ENCODE data around the gene LYSMD3. TPM values are rescaled to one million over a fixed set of nuclear protein-coding genes. Genes with fewer than 3 reads are reported as not detected.

Gene LYSMD3
- total RNA-seq, 4 donors from 2014 or later = 6.4 to 13.7 (median 8.4) TPM

DNA sequence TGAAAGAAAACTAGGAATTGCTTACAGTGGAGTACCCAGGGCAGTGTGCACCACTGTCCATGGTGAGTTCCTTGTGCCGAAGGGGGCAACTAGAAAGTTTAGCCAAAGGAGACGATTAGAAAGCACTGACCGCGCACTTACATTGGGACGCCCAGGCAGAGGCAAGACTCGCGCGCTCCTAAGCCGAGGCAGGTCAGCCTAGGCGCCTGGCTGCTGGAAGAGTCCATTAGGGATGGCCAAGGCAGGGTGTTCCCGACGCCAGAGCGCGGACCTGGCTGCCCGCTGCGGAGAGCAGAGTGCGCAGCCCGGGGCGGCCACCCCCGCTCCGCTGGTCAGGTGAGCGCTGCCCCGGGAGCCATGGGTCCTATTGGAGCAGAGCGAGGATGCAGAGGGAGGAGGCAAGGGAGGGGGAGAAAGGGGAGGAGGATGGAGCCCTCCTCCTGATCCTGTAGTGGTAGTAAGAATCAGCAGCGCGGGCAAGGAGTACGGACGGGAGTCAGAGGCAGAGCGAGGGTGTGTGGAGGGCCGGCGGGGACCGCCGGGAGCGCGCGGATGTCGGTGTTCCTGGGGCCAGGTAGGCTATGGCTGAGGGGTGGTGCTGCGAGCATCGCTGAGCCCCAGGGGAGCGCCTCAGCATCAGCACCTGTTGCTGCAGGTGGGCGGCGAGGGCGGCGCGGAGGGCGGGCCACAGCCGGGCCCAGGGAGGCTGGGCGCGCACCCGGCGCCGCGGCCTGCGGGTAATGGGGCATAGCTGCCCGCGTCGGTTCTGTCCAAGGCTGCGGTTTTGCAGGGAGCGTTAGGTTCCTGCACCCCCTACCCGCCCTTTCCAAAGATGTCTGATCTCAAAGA is 29.2 kb upstream of the LYSMD3 start, which contains the start of gene ADGRV1:
Gene ADGRV1, plus strand, starts transcription at position 454 of the 849 bp plus-strand sequence. Its CDS starts 99 bp downstream, at position 553.
- H3K4me3 ChIP-seq = peak within 1 kb of the TSS; percentile 43
- H3K27me3 ChIP-seq = peaks cover 58% of the 10 kb centered on the region
- no peak for DNase-seq (ENCODE audit: low spot score in 2 of 2)
- H3K4me1 ChIP-seq = peaks cover 15% of the 10 kb centered on the region
- no peak within 1 kb of the TSS for H3K27ac ChIP-seq
- no peaks in the 10 kb centered on the region for H3K9me3 ChIP-seq
- TF ChIP-seq EP300 (IDR thresholded peaks at IDR 0.05) (no peak), POLR2AphosphoS5 (IDR thresholded peaks at IDR 0.05) (no peak), POLR2A (IDR thresholded peaks at IDR 0.05) (no peak)
- TF ChIP-seq, protein P1, sequence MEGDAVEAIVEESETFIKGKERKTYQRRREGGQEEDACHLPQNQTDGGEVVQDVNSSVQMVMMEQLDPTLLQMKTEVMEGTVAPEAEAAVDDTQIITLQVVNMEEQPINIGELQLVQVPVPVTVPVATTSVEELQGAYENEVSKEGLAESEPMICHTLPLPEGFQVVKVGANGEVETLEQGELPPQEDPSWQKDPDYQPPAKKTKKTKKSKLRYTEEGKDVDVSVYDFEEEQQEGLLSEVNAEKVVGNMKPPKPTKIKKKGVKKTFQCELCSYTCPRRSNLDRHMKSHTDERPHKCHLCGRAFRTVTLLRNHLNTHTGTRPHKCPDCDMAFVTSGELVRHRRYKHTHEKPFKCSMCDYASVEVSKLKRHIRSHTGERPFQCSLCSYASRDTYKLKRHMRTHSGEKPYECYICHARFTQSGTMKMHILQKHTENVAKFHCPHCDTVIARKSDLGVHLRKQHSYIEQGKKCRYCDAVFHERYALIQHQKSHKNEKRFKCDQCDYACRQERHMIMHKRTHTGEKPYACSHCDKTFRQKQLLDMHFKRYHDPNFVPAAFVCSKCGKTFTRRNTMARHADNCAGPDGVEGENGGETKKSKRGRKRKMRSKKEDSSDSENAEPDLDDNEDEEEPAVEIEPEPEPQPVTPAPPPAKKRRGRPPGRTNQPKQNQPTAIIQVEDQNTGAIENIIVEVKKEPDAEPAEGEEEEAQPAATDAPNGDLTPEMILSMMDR (IDR thresholded peaks at IDR 0.05) = no peak
- 2% methylated on average over 51 of the region's 60 CpGs for WGBS
- no peaks in the 10 kb centered on the region for H3K36me3 ChIP-seq

DNA sequence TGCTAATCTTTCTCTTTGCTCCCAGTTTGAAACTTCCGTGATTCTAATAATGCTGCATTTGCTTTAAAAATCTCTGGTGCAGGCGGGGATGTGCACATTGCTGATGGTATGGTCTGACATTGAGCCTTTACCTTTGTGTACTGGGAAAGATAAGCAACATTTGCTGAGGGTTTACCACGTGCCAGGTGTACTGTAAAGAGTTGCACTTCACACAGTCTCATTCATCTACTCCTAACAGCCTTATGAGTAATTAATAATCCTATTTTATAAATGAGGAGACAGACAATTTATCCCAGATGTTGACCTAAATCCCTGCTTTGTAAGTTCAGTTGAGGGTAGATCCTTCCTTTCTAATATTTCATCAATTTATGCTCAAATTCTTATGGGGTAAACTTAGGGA is 28.5 kb upstream of the LYSMD3 start:
- H3K4me1 ChIP-seq = peaks cover 15% of the 10 kb centered on the region
- H3K4me3 ChIP-seq = peak overlapping the region; percentile 43
- no peak overlapping the region for H3K27ac ChIP-seq
- H3K27me3 ChIP-seq = peaks cover 52% of the 10 kb centered on the region
- DNase-seq (ENCODE audit: low spot score in 2 of 2) = no peak
- 31% methylated on average over 3 of the region's 3 CpGs for WGBS
- TF ChIP-seq POLR2A (IDR thresholded peaks at IDR 0.05) (no peak), EP300 (IDR thresholded peaks at IDR 0.05) (no peak), POLR2AphosphoS5 (IDR thresholded peaks at IDR 0.05) (no peak)
- TF ChIP-seq, protein P1 (IDR thresholded peaks at IDR 0.05) = no peak
- H3K36me3 ChIP-seq = no peaks in the 10 kb centered on the region
- no peaks in the 10 kb centered on the region for H3K9me3 ChIP-seq

DNA sequence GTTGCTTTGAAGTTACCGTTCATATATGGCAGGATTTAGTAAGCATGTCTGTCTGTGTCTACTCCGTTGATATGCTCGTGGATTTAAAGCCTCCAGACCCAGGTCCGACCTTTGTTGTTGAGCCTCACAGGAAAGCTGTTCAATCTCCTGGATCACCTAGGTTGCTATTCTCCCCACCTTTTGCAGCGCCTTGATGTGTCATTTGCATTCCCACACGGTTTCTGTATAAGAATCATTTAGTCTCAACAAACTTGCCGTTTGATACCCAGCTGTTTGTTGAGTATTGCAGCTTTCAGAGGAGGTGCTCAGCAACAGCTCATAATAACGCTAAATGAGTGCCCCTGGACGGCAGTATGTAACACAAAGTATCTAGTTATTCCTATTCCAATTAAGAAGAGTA is 28.0 kb upstream of the LYSMD3 start:
- Histone ChIP-seq H3K4me3 (no peak overlapping the region), H3K27ac (no peak overlapping the region), H3K4me1 (peaks cover 15% of the 10 kb centered on the region), H3K9me3 (no peaks in the 10 kb centered on the region), H3K36me3 (no peaks in the 10 kb centered on the region), H3K27me3 (peaks cover 51% of the 10 kb centered on the region)
- 35% methylated on average over 9 of the region's 9 CpGs for WGBS
- DNase-seq (ENCODE audit: low spot score in 2 of 2) = no peak
- TF ChIP-seq, protein P1 (IDR thresholded peaks at IDR 0.05) = no peak
- TF ChIP-seq POLR2AphosphoS5 (IDR thresholded peaks at IDR 0.05) = no peak
- TF ChIP-seq EP300 (IDR thresholded peaks at IDR 0.05) = no peak
- no peak for TF ChIP-seq POLR2A (IDR thresholded peaks at IDR 0.05)

DNA sequence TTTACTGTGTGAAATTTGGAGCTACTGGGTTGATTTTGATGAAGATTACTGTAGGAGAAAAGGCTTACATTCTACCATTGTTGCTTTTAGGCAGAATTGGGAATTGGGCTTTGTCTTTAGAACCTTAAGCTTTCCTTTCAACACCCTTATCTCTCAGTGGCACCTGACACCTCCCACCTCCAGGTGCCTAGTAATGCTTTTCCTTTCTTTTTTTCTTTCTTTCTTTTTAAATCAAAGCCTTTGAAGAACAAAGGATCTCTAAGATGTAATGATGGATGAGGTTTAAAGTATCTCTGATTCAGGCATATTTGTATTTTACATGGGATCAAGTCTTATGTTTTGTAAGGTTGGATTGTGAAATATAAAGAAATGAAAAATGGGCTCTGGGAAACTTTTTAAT is 26.3 kb upstream of the LYSMD3 start:
- no peak overlapping the region for H3K27ac ChIP-seq
- peaks cover 15% of the 10 kb centered on the region for H3K4me1 ChIP-seq
- H3K4me3 ChIP-seq = no peak overlapping the region
- H3K9me3 ChIP-seq = no peaks in the 10 kb centered on the region
- H3K27me3 ChIP-seq = peaks cover 42% of the 10 kb centered on the region
- TF ChIP-seq EP300 (IDR thresholded peaks at IDR 0.05) = no peak
- no peak for TF ChIP-seq POLR2AphosphoS5 (IDR thresholded peaks at IDR 0.05)
- TF ChIP-seq POLR2A (IDR thresholded peaks at IDR 0.05) = no peak
- TF ChIP-seq, protein P1 (IDR thresholded peaks at IDR 0.05) = no peak
- H3K36me3 ChIP-seq = no peaks in the 10 kb centered on the region
- DNase-seq (ENCODE audit: low spot score in 2 of 2) = no peak

DNA sequence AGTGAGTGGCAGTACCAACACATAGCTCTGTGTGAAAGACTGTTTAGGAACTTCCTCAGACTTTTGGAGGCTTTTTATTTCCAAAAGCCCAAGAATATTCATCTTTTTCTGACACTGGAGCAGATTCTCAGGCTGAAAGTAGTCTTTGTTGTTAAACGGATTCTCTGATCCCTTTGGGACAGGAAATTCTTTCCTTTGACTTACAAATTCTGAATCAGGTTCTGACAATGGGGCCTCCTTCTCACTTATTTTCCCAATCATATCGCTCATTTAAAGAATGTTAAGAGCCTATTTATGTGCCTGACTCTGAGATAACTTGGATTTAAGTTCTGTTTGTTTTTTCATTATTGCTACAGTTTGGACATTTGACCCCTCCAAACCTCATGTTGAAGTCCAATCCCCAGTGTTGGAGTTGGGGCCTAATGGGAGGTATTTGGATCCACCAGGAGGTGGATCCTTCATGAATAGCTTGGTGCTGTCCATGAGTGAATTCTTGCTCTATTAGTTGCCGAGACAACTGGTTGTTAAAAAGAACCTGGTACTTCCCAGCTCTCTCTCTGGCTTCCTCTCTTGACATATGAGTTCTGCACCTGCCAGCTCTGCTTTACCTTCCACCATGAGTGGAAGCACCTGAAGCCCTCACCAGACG is 25.1 kb upstream of the LYSMD3 start:
- no peak for DNase-seq (ENCODE audit: low spot score in 2 of 2)
- Histone ChIP-seq H3K4me1 (peaks cover 15% of the 10 kb centered on the region), H3K9me3 (no peaks in the 10 kb centered on the region), H3K27me3 (peaks cover 32% of the 10 kb centered on the region), H3K4me3 (no peak overlapping the region), H3K36me3 (no peaks in the 10 kb centered on the region), H3K27ac (no peak overlapping the region)
- TF ChIP-seq EP300 (IDR thresholded peaks at IDR 0.05) (no peak), POLR2A (IDR thresholded peaks at IDR 0.05) (no peak), POLR2AphosphoS5 (IDR thresholded peaks at IDR 0.05) (no peak)
- TF ChIP-seq, protein P1 (IDR thresholded peaks at IDR 0.05) = no peak
- 78% methylated on average over 4 of the region's 4 CpGs for WGBS
